OCI-LY7 (cell line): ENCODE results near the gene CLDN24. TPM values are rescaled to one million over a fixed set of nuclear protein-coding genes. Genes with fewer than 3 reads are reported as not detected.

Experiments used
- BruUV-seq: library from RNA; stranded (reverse); fragments of 400-500 nt; replicated peaks from 2 replicates; lab custom pipeline; 2021; lab: Mats Ljungman, UMichigan
- CTCF ChIA-PET: fragments of 300-600 bp; sonication (Branson Sonifier 250); formaldehyde crosslinking; loops from one replicate; lab custom pipeline; 2022; ENCODE audit warnings: antibody characterized with exemption; ENCODE audit not compliant: unreplicated experiment; lab: Charles Lee
- POLR2A ChIA-PET: fragments of 300-600 bp; sonication (Branson Sonifier 250); formaldehyde crosslinking; loops from one replicate; lab custom pipeline; 2022; ENCODE audit warnings: antibody characterized with exemption; lab: Charles Lee
- DNase-seq: peaks from one replicate; pipeline ENCODE4 v3.0.0-alpha.2; 2015; ENCODE audit warnings: low spot score
- H2AFZ ChIP-seq: fragments of 200-600 bp; sonication (generic), shearing (Covaris generic); 2 replicates; pipeline ENCODE4 v1.6.1; 2014; ENCODE audit warnings: mild to moderate bottlenecking, antibody characterized with exemption, low read length, moderate library complexity
- H3K27ac ChIP-seq: fragments of 200-600 bp; sonication (generic); 2 replicates; pipeline ENCODE4 v1.5.1; 2014; ENCODE audit warnings: mixed run types, low read depth, mild to moderate bottlenecking, moderate library complexity, low read length, inconsistent platforms; ENCODE audit not compliant: poor library complexity, severe bottlenecking
- H3K36me3 ChIP-seq: fragments of 200-600 bp; sonication (generic); 2 replicates; pipeline ENCODE4 v1.6.1; 2014; ENCODE audit warnings: mild to moderate bottlenecking, antibody characterized with exemption, low read length, moderate library complexity, mixed read lengths; ENCODE audit not compliant: insufficient read depth
- H3K4me1 ChIP-seq: fragments of 200-600 bp; sonication (generic); 2 replicates; pipeline ENCODE4 v1.5.1; 2014; ENCODE audit warnings: mild to moderate bottlenecking, low read length; ENCODE audit not compliant: insufficient read depth, poor library complexity, severe bottlenecking
- H3K4me2 ChIP-seq: fragments of 200-600 bp; sonication (generic); 2 replicates; pipeline ENCODE4 v1.6.1; 2014; ENCODE audit warnings: mild to moderate bottlenecking, low read length
- H3K4me3 ChIP-seq: fragments of 200-600 bp; sonication (generic); 2 replicates; pipeline ENCODE4 v1.5.1; 2014; ENCODE audit warnings: mild to moderate bottlenecking, low read depth, low read length; ENCODE audit not compliant: poor library complexity, severe bottlenecking
- H3K79me2 ChIP-seq: fragments of 200-600 bp; sonication (generic); 2 replicates; pipeline ENCODE4 v1.6.1; 2016; ENCODE audit warnings: low read depth, mild to moderate bottlenecking, low read length, moderate library complexity, mixed read lengths; ENCODE audit not compliant: insufficient read depth
- H3K9me2 ChIP-seq: fragments of 200-600 bp; sonication (generic); 2 replicates; pipeline ENCODE4 v1.6.1; 2016; ENCODE audit warnings: mild to moderate bottlenecking, low read length, mixed read lengths; ENCODE audit not compliant: insufficient read depth
- H3K9me3 ChIP-seq: fragments of 200-600 bp; sonication (generic); 2 replicates; pipeline ENCODE4 v1.6.1; 2014; ENCODE audit warnings: mild to moderate bottlenecking, mixed run types, low read length, mixed read lengths
- H4K20me1 ChIP-seq: fragments of 200-600 bp; sonication (generic); 2 replicates; pipeline ENCODE4 v1.6.1; 2014; ENCODE audit warnings: mild to moderate bottlenecking, antibody characterized with exemption, low read length, moderate library complexity, mixed read lengths; ENCODE audit not compliant: insufficient read depth
- EZH2phosphoT487 ChIP-seq: fragments of 200-600 bp; sonication (generic); IDR thresholded peaks from 2 replicates; pipeline ENCODE4 v1.6.1; 2018; ENCODE audit warnings: low read depth, borderline replicate concordance, mild to moderate bottlenecking, mixed run types, antibody characterized with exemption, low read length, moderate library complexity, mixed read lengths
- intact Hi-C: fragments of 100-400 bp; cut with micrococcal nuclease; formaldehyde crosslinking; loops from one replicate; pipeline ENCODE4 v1.10.0; 2022; ENCODE audit not compliant: unreplicated experiment
- total RNA-seq, 2 experiments: library from RNA; depleted of rRNA in 1 of 2; stranded (reverse); fragments of >200 nt in 1 of 2; shearing (Covaris generic) in 1 of 2; gene quantifications; 2 replicates each; pipeline ENCODE4 v1.2.3, GENCODE V29; 2014 to 2022
- TF ChIP-seq, protein P1 (sequence below): fragments of 200-600 bp; sonication (generic); conservative IDR thresholded peaks from 2 replicates; pipeline ENCODE4 v1.5.1; 2014; ENCODE audit warnings: mild to moderate bottlenecking, antibody characterized with exemption, low read length, moderate library complexity, mixed read lengths

Gene CLDN24
- total RNA-seq, 2 experiments from 2014 or later, result not detected

DNA sequence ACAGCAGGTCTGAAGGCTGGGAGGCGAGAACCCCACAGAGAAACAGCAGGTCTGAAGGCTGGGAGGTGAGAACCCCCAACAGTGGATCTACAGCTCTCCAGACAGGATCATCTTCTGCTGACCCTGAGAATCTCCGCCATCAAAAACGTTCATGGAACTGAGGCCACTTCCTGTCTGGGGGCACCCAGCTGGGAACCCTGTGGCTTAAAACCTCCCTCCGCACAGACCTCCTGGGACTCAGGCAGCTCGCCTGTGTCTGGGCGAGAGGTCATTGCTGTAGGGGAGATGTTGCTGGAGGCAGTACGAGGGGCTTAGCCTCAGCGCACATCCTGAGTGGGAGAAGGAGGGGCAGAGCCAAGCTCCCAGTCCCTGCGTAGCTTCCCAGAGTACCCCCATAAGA is 15.1 kb upstream of the CLDN24 start:
- Histone ChIP-seq H3K36me3 (no peaks in the 10 kb centered on the region), H3K9me2 (no peaks in the 10 kb centered on the region), H3K4me2 (no peak overlapping the region), H3K27ac (no peak overlapping the region), H3K4me1 (no peaks in the 10 kb centered on the region), H3K79me2 (no peaks in the 10 kb centered on the region), H3K4me3 (no peak overlapping the region), H2AFZ (no peak overlapping the region), H3K9me3 (no peaks in the 10 kb centered on the region), H4K20me1 (no peaks in the 10 kb centered on the region)
- CTCF ChIA-PET, result interaction anchor here (1.1 kb wide), 1 partner anchor 10 kb away, joined by 3 read pairs; no protein-coding TSS in a partner anchor
- TF ChIP-seq, protein P1, sequence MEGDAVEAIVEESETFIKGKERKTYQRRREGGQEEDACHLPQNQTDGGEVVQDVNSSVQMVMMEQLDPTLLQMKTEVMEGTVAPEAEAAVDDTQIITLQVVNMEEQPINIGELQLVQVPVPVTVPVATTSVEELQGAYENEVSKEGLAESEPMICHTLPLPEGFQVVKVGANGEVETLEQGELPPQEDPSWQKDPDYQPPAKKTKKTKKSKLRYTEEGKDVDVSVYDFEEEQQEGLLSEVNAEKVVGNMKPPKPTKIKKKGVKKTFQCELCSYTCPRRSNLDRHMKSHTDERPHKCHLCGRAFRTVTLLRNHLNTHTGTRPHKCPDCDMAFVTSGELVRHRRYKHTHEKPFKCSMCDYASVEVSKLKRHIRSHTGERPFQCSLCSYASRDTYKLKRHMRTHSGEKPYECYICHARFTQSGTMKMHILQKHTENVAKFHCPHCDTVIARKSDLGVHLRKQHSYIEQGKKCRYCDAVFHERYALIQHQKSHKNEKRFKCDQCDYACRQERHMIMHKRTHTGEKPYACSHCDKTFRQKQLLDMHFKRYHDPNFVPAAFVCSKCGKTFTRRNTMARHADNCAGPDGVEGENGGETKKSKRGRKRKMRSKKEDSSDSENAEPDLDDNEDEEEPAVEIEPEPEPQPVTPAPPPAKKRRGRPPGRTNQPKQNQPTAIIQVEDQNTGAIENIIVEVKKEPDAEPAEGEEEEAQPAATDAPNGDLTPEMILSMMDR, result no peak
- TF ChIP-seq EZH2phosphoT487, result no peak
- intact Hi-C loops, result no loop called here
- no TSS peak for BruUV-seq
- DNase-seq, result no peak
- POLR2A ChIA-PET, result no interaction called here

GRCh38 chr4:183335369-183335940 is 13.2 kb upstream of the CLDN24 start:
- no peak overlapping the region for H3K4me3 ChIP-seq
- no peak overlapping the region for H2AFZ ChIP-seq
- no peaks in the 10 kb centered on the region for H3K4me1 ChIP-seq
- TF ChIP-seq EZH2phosphoT487, result no peak
- TF ChIP-seq, protein P1, result no peak
- H3K4me2 ChIP-seq, result no peak overlapping the region
- ChIA-PET POLR2A (no interaction called here), CTCF (no interaction called here)
- H3K36me3 ChIP-seq, result no peaks in the 10 kb centered on the region
- BruUV-seq, result no TSS peak
- no peaks in the 10 kb centered on the region for H3K79me2 ChIP-seq
- H3K9me3 ChIP-seq, result no peaks in the 10 kb centered on the region
- H3K27ac ChIP-seq, result no peak overlapping the region
- no peaks in the 10 kb centered on the region for H4K20me1 ChIP-seq
- no peaks in the 10 kb centered on the region for H3K9me2 ChIP-seq
- no peak for DNase-seq
- intact Hi-C loops, result no loop called here

DNA sequence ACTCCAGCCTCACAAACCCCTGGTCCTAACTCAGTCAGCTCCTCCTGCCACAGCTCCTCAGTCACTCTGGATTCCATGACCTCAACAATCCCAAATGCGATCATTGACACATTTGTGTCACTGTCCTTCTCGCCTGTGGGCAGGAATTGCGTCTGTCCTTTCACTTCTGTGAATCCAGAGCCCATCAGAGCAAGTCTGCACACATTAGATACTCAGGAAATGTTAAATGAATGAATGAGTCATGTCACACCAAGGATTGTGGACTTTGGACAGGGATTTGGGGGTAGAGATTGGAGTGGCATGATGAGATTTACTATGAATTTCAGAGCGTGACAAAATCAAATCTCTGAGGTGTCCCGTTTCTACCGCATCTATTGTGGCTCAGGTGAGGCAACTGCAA is 11.8 kb upstream of the CLDN24 start:
- TF ChIP-seq, protein P1, result no peak
- no peak for TF ChIP-seq EZH2phosphoT487
- intact Hi-C loops, result no loop called here
- Histone ChIP-seq H3K27ac (no peak overlapping the region), H3K4me3 (no peak overlapping the region), H3K4me1 (no peaks in the 10 kb centered on the region), H3K9me2 (no peaks in the 10 kb centered on the region), H2AFZ (no peak overlapping the region), H4K20me1 (no peaks in the 10 kb centered on the region), H3K79me2 (no peaks in the 10 kb centered on the region), H3K4me2 (no peak overlapping the region), H3K9me3 (no peaks in the 10 kb centered on the region), H3K36me3 (no peaks in the 10 kb centered on the region)
- no TSS peak for BruUV-seq
- no peak for DNase-seq
- CTCF ChIA-PET, result no interaction called here
- POLR2A ChIA-PET, result no interaction called here
